ENCODE results near the gene HMMR. TPM values are rescaled to one million over a fixed set of nuclear protein-coding genes. Genes with fewer than 3 reads are reported as not detected.

The HMMR gene
- total and polyA plus RNA-seq, 9 of the 15 experiments (the other 6 are each of a cell fraction or from before 2014, with no cell fraction given), result 74.9 to 133 (median 90.8) TPM

DNA sequence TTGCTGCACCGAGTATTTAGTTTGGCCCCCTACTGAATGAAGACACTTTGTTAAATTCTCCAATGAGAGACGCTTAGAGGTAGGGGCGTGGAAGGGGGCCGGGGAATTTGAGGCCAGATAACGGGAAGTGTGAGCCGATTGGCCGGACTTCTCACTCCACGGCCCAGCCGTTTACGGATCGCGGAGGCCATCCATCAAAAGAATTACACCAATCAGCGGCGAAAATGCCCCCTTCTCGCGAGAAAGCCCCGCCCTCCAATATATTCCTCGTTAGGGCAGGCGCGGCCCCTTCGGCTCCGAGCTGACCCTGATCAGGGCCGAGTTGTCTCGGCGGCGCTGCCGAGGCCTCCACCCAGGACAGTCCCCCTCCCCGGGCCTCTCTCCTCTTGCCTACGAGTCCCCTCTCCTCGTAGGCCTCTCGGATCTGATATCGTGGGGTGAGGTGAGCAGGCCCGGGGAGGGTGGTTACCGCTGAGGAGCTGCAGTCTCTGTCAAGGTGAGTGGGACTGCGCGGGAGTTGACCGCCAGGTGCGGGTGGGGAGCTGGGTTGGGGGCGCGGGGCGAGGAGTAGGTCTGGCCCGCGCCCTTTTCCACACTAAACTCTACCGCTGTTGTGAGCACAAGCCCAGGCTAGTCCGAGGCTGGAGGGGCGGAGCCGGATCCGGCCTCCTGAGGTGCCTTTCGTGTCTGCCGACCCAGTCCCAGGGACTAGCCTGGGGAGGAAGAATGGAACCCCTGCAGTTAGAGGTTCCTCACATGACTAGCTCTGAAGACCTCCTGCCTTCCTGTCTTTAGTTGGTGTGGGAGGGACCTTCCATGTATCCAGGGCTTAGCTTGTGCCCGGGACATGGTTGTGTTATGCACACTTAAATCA is 22.9 kb upstream of the HMMR start, which contains the start of gene CCNG1 (continued):
- TF ChIP-seq RERE (CRISPR knock-in tag; IDR thresholded peaks at IDR 0.05; ENCODE audit: borderline replicate concordance), result no peak
- 0 out of 2 replicates have a peak, but pooled peaks have one; percentile 12 for TF ChIP-seq TCF3 (CRISPR knock-in tag; IDR thresholded peaks at IDR 0.05)
- no peak for TF ChIP-seq ZNF263 (CRISPR knock-in tag; IDR thresholded peaks at IDR 0.05; ENCODE audit: borderline replicate concordance)
- TF ChIP-seq DNMT1 (IDR thresholded peaks at IDR 0.05), result no peak
- TF ChIP-seq SIX5 (IDR thresholded peaks at IDR 0.05; ENCODE audit: borderline replicate concordance in 1 of 2, insufficient read depth in 1 of 2, low read depth in 1 of 2, low read length in 2 of 2), result no peak
- no peak for TF ChIP-seq ZNF778 (CRISPR knock-in tag; IDR thresholded peaks at IDR 0.05)
- peak; percentile 82 for TF ChIP-seq FOS (IDR thresholded peaks at IDR 0.05; ENCODE audit: extremely low read depth, insufficient read length)
- no peak for TF ChIP-seq RFX7 (CRISPR knock-in tag; IDR thresholded peaks at IDR 0.05)
- TF ChIP-seq ZC3H8 (IDR thresholded peaks at IDR 0.05), result no peak
- no peak for TF ChIP-seq CBFA2T2 (conservative IDR thresholded peaks at IDR 0.05)
- TF ChIP-seq NFIX (CRISPR knock-in tag; IDR thresholded peaks at IDR 0.05; ENCODE audit: low read depth), result no peak
- no peak for TF ChIP-seq ERF (CRISPR knock-in tag; IDR thresholded peaks at IDR 0.05)
- TF ChIP-seq HDGF (IDR thresholded peaks at IDR 0.05), result no peak
- TF ChIP-seq BACH1 (tag; IDR thresholded peaks at IDR 0.05), result no peak
- no peak for TF ChIP-seq ZBTB49 (CRISPR knock-in tag; IDR thresholded peaks at IDR 0.05; ENCODE audit: borderline replicate concordance)
- no peak for TF ChIP-seq ZNF239 (CRISPR knock-in tag; IDR thresholded peaks at IDR 0.05)
- no peak for TF ChIP-seq MCM2 (IDR thresholded peaks at IDR 0.05; ENCODE audit: low read depth)
- TF ChIP-seq ZNF668 (CRISPR knock-in tag; IDR thresholded peaks at IDR 0.05), result no peak
- TF ChIP-seq, protein P1, sequence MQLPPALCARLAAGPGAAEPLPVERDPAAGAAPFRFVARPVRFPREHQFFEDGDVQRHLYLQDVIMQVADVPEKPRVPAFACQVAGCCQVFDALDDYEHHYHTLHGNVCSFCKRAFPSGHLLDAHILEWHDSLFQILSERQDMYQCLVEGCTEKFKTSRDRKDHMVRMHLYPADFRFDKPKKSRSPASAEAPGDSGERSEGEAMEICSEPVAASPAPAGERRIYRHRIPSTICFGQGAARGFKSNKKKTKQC (CRISPR knock-in tag; IDR thresholded peaks at IDR 0.05), result 0 out of 2 replicates have a peak, but pooled peaks have one; percentile 43
- TF ChIP-seq SMAD4 (CRISPR knock-in tag; conservative IDR thresholded peaks at IDR 0.05), result no peak
- peak; percentile 49 for TF ChIP-seq CHD1 (IDR thresholded peaks at IDR 0.05; ENCODE audit: low read length)

Data from K562 (cell line).